ENCODE results near the gene UBE2N. TPM values are rescaled to one million over a fixed set of nuclear protein-coding genes. Genes with fewer than 3 reads are reported as not detected.
"Not testable (repeated sequence)": the region's sequence is repeated elsewhere in the genome, so short reads cannot be mapped to it uniquely, and the experiment has no call there.

The UBE2N gene
- polyA plus RNA-seq, 3 donors: 137 to 172 (median 170) TPM

- no peak for DNase-seq (ENCODE audit: extremely low read depth in 1 of 11, low read depth in 9 of 11, low spot score in 4 of 11)
These were observed 15.9 kb downstream of the UBE2N start for GRCh38 chr12:93425736-93426411.

GRCh38 chr12:93422050-93422449, 19.7 kb downstream of the UBE2N start:
- DNase-seq (ENCODE audit: extremely low read depth in 1 of 11, low read depth in 9 of 11, low spot score in 4 of 11): no peak

GRCh38 chr12:93419388-93420034, 22.2 kb downstream of the UBE2N start:
- DNase-seq (ENCODE audit: extremely low read depth in 1 of 11, low read depth in 9 of 11, low spot score in 4 of 11): peak in 3 of 11 donors; percentile 21 to 47 (median 41)

GRCh38 chr12:93417967-93418480, 23.7 kb downstream of the UBE2N start:
- no peak for DNase-seq (ENCODE audit: extremely low read depth in 1 of 11, low read depth in 9 of 11, low spot score in 4 of 11)

- DNase-seq (ENCODE audit: extremely low read depth in 1 of 11, low read depth in 9 of 11, low spot score in 4 of 11): no peak
These were observed 25.9 kb downstream of the UBE2N start for GRCh38 chr12:93415723-93416464.

GRCh38 chr12:93413064-93413463, 28.7 kb downstream of the UBE2N start:
- no peak for DNase-seq (ENCODE audit: extremely low read depth in 1 of 11, low read depth in 9 of 11, low spot score in 4 of 11)

- DNase-seq (ENCODE audit: extremely low read depth in 1 of 11, low read depth in 9 of 11, low spot score in 4 of 11): not testable (repeated sequence)
These were observed 29.4 kb downstream of the UBE2N start for GRCh38 chr12:93412396-93412795.

GRCh38 chr12:93411060-93411459, 30.7 kb downstream of the UBE2N start:
- not testable (repeated sequence) for DNase-seq (ENCODE audit: extremely low read depth in 1 of 11, low read depth in 9 of 11, low spot score in 4 of 11)

- DNase-seq (ENCODE audit: extremely low read depth in 1 of 11, low read depth in 9 of 11, low spot score in 4 of 11): not testable (repeated sequence)
These were observed 32.2 kb downstream of the UBE2N start for GRCh38 chr12:93409343-93410187.

GRCh38 chr12:93408813-93409212, 32.9 kb downstream of the UBE2N start:
- no peak for DNase-seq (ENCODE audit: extremely low read depth in 1 of 11, low read depth in 9 of 11, low spot score in 4 of 11)

- no peak for DNase-seq (ENCODE audit: extremely low read depth in 1 of 11, low read depth in 9 of 11, low spot score in 4 of 11)
These were observed 33.8 kb downstream of the UBE2N start for GRCh38 chr12:93407963-93408283.

GRCh38 chr12:93407054-93407962, 34.4 kb downstream of the UBE2N start:
- DNase-seq (ENCODE audit: extremely low read depth in 1 of 11, low read depth in 9 of 11, low spot score in 4 of 11): no peak

- DNase-seq (ENCODE audit: extremely low read depth in 1 of 11, low read depth in 9 of 11, low spot score in 4 of 11): no peak
These were observed 36.5 kb downstream of the UBE2N start for GRCh38 chr12:93404961-93405849.

GRCh38 chr12:93403988-93404803, 37.6 kb downstream of the UBE2N start:
- no peak for DNase-seq (ENCODE audit: extremely low read depth in 1 of 11, low read depth in 9 of 11, low spot score in 4 of 11)

- no peak for DNase-seq (ENCODE audit: extremely low read depth in 1 of 11, low read depth in 9 of 11, low spot score in 4 of 11)
These were observed 39.1 kb downstream of the UBE2N start for GRCh38 chr12:93402333-93403311.
